UCSD-AML1 (cell line): Measurements from ENCODE around the gene GASK1A.

Source experiments
- DNase-seq: peaks from one replicate; lab custom pipeline; 2025; ENCODE audit not compliant: unreplicated experiment; lab: John Stamatoyannopoulos, UW

The GASK1A gene

DNA sequence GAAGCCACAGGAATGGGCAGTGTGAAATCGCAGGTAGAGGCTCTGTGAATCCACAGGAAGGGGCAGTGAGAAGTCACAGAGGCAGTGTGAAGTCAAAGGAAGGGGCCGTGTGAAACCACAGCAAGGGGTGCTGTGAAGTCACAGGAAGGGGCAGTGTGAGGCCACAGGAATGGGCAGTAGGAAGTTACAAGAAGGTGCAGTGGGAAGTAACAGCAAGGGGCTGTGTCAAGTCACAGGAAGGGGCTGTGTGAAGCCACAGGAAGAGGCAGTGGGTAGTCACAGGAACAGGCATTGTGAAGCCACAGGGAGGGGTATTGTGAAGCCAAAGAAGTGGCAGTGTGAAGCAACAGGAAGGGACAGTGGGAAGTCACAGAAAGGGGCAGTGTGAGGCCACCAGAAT is 34.1 kb downstream of the GASK1A start:
- DNase-seq, result no peak

DNA sequence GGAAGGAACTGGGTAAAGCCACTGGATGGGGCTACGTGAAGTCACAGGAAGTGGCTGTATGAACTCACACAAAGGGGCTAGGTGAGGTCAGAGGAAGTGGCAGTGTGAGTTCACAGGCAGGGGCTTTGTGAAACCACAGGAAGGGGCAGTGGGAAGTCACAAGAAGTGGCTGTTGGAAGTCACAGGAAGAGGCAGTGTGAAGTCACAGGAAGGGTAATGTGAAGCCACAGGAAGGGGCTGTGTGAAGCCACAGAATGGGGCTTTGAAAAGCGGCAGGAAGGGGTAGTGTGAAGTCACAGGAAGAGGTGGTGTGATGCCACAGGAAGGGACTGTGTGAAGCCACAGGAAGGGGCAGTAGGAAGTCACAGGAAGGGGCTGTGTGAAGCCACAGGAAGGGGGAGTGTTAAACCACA is 34.6 kb downstream of the GASK1A start:
- DNase-seq, result no peak

DNA sequence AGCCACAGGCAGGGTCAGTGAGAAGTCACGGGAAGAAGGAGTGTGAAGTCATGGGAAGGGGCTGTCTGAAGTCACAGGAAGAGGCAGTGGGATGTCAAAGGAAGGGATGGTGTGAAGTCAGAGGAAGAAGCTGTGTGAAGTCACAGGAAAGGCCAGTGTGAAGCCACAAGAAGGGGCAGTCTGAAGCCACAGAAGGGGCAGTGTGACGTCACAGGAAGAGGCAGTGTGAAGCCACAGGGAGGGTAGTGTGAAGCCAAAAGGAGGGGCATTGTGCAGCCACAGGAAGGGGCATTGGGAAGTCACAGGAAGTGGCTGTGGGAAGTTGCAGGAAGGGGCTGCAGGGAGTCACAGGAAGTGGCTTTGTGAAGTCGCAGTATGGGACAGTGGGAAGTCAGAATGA is 35.1 kb downstream of the GASK1A start:
- no peak for DNase-seq

DNA sequence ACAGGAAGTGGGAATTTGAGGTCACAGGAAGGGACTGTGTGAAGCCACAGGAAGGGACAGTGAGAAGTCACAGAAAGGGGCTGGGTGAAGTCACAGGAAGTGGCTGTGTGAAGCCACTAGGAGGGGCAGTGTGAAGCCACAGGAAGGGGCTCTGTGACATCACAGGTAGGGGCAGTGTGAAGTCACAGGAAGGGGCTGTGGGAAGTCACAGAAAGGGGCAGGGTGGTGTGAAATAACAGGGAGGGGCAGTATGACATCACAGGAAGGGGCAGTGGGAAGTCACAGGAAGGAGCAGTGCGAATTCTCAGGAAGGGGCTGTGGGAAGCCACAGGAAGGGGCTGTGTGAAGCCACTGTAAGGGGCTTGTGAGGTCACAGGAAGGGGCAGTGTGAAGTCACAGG is 35.8 kb downstream of the GASK1A start:
- DNase-seq, result no peak

DNA sequence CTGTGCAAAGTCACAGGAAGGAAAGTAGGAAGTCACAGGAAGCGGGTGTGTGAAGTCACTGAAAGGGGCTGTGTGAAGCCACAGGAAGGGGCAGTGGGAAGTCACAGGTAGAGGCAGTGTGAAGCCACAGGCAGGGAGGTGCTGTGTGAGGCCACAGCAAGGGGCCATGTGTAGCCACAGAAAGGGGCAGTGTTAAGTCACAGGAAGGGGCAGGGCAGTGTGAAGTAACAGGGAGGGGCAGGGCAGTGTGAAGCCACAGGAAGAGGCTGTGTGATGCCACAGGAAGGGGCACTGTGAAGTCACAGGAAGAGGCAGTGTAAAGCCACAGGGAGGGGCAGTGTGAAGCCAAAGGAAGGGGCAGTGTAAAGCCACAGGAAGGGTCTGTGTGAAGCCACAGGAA is 36.5 kb downstream of the GASK1A start:
- no peak for DNase-seq

DNA sequence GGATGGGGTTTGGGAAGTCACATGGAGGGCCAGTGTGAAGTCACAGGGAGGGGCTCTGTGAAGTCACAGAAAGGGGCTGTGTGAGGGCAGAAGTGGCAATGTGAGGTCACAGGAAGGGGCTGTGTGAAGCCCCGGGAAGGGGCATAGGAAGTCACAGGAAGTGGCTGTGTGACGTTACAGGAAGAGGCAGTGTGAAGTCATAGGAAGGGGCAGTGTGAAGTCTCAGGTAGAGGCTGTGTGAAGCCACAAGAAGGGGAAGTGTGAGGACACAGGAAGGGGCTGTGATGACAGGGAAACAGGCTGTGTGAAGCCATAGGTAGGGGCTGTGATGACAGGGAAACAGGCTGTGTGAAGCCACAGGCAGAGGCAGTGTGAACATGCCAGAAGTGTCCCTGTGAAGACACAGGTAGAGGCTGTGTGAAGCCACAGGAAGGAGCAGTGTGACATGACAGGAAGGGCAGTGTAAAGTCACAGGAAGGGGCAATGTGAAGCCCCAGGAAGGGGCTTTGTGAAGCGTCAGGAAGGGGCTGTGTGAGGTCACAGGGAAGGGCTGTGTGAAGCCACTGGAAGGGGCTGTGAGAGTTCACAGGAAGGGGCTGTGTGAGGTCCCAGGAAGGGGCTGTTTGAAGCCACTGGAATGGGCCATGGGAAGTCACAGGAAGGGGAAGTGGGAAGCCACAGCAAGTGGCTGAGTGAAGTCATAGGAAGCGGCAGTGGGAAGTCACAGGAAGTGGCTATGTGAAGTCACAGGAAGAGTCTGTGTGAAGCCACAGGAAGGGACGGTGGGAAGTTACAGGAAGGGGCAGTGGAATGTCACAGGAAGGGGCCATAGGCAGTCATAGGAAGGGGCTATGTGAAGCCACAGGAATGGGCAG is 37.1 kb downstream of the GASK1A start:
- DNase-seq, result no peak

DNA sequence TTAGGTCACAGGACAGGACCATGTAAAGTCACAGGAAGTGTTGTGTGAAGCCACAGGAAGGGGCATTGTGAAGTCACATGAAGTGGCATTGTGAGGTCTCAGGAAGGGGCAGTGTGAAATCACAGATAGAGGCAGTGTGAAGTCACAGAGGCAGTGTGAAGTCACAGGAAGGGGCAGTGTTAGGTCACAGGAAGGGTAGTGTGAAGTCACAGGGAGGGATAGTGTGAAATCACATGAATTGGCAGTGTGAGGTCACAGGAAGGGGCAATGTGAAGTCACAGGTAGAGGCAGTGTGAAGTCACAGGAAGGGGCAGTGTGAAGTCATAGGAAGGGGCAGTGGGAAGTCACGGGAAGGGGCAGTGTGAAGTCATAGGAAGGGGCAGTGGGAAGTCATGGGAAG is 37.9 kb downstream of the GASK1A start:
- DNase-seq, result no peak

DNA sequence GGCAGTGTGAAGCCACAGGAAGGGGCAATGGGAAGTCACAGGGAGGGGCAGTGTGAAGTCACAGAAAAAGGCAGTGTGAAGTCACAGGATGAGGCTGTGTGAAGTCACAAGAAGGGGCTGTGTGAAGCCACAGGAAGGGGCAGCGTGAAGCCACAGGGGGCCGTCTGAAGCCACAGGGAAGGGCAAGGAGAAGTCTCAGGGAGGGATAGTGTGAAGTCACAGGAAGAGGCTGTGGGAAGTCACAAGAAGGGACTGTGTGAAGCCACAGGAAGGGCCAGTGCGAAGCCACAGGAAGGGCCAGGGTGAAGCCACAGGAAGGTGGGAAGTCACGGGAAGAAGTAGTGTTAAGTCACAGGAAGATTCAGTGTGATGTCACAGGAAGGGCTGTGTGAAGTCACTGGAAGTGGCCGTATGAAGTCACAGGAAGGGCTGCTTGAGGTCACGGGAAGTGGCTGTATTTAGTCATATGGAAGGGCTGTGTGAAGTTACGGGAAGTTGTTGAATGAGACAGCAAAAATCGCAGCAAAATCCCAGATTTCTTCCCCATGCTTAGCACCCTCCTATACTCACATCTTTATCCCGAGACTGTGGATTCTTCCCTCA is 38.6 kb downstream of the GASK1A start:
- no peak for DNase-seq

DNA sequence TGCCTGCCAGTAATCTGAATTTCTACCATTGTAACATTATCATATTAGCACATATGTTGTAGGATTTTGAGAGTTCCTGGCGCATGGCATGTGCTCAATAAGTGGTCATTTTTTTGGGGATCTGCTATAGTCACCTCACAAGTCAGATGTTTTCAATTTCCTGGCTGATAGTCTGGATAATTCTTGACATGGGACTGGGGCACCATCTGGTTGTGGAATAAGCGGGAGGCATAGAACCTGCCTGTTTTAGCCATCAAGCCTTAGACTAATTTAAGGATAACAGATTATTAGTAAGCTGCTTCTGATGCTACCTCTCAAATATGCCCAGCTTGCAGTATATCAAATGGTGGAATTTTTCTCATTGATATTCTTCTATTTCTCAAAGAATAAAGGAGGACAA is 39.1 kb downstream of the GASK1A start:
- DNase-seq, result no peak

DNA sequence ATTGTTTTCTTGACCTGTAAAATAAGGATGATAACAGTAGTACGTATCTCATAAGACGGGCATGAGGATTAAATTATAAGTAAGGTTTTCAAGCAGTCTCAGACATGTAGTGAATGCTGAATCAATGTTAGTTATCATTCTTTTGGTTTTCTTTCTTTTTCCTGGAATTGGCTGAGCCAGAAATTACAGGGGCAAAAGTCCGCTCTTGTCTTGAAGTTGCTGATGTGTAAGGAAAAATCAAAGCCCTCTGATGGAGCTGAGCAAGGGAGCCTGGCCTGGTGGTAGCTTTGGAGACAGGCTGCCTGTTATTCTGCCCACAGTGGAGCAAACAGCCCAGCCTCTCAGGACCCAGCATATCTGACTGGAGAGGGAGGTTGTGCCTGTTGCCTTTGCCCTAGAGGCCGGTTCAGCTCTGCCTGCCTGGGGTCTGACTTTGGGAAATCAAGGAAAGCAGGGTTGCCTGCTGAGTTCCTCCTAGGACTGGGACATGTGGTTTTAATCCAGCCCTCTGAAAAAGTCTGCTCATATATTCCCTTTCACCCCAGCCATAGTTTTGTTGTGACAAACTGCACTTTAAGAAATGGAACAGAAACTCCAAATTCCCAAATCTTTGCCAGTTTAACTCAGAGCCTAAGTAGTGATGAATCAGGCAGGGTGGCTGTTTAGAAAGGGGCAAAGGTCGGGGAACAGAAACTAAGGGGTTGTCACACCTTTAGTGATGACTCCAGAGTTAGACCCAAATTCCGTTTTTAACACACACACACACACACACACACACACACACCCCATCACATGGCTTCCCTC is 40.1 kb downstream of the GASK1A start:
- DNase-seq, result no peak

DNA sequence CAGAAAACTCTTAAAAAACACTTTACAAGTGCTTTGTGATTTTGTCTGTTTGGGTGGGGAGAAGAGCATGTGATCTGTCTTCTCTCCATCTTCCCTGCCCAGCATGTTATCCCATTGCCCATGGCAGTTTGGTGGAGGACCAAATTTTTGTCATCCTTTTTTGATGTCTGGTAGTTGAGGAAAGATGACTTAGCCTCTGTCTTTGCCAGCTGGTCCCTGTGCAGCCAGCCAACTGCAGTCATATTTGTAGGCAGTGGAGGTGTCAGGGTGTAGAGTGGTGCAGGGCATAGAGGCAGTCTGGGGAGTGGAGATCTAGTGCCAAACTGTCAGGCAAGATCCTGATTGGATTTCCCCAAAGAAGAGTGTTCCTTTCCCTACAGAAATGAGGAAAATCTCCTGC is 40.7 kb downstream of the GASK1A start:
- DNase-seq, result no peak

DNA sequence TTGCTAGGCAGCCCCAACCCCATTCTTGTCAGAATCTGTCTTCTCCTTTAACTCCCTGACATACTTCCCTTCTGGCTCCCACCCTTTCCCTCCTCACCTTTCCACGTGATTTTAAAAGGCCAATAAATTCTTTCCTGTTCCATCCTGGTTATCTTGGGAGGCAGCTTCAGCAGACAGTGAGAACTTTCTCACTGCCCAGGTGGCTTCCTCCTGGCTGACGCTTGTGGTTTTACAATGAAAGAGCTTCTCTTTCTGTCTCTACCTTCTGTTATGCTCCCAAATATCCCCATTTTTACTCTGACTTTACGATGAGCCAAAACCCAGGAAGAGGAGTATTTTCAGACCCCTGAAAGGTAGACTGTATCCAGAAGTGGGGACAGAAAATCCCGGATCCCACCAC is 42.1 kb downstream of the GASK1A start:
- DNase-seq, result no peak

DNA sequence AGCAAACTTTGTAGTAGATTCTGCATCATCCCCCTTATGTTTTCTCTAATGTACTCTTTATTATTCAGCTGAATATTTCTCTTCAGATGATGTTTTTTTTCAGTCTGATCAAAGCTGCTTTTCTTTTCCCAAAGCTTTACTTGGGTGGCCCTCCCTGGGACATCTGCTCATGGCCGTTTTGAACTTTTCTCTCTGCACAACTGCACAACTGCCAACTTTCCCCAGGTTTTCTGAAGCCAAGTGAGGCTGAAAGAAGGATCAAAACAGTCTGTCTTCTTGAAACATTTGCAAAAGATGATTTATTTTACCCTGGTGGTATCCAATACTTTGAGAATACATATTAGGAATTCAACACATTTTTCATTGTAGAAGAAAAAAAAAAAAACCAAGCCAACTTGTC is 43.0 kb downstream of the GASK1A start:
- no peak for DNase-seq

DNA sequence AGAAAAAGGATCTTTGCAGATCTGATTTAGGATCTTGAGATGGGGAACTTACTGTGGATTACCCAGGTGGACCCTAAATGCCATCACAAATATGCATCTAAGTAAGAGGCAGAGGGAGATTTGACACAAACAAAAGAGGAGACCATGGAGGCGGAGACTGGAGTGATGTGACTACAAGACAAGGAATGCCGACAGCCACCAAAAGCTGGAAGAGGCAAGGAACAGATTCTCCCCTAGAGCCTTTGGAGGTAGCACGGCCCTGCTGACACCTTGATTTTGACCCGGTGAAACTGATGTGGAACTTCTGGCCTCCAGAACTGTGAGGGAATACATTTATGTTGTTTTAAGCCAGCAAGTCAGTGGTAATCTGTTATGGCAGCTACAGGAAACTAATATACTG is 44.0 kb downstream of the GASK1A start:
- no peak for DNase-seq

DNA sequence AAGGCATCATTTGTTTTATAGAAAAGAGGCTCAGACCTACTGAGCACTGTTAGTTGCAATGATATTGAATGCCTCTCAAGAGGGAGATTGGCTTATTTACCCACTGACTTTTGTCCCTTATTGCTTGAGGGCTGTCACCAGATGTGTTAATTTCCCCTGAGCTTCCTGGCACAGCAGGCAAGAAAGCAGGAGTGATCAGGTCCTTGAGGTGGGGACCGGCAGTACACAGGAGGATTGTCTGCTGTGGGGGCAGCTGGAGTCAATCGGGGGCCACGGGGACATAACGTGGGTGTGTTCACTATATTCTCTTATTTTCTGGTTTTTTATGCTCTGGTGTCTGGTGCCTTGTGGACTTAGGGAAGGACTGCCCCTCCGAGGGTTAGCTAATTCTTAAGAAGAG is 44.6 kb downstream of the GASK1A start:
- DNase-seq, result no peak

DNA sequence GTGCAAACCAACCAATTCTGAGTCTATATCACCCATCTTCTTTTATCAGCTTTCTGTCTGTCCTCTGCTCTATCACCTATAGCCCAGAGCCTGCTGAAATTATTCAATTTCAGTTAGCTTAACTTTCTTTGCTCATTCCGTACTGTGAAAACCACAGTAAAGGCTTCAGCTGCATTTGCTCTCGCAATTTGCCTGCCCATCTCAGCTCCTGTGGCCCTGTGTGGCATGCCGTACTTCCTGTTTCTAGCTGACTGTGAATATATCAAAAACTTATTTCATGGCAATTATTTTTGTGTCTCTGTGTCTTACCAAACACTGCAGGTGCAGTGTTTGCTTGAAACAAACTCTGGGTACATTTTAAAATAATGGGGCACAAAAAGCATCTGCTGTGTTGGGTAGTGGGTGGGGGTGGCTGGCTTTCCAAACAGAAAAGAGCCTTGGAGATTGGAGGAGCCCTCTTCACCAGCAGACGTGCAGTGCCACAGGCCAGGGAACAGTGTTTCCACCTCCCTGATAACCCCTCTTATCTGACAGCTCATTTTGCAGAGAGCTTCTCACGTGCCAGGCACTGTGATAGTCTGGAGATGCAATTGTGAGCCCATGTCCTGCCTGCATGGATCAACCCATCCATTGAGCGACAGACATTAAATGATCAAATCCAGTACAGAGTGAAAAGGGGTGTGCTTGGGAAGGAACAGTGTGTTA is 45.2 kb downstream of the GASK1A start:
- no peak for DNase-seq

DNA sequence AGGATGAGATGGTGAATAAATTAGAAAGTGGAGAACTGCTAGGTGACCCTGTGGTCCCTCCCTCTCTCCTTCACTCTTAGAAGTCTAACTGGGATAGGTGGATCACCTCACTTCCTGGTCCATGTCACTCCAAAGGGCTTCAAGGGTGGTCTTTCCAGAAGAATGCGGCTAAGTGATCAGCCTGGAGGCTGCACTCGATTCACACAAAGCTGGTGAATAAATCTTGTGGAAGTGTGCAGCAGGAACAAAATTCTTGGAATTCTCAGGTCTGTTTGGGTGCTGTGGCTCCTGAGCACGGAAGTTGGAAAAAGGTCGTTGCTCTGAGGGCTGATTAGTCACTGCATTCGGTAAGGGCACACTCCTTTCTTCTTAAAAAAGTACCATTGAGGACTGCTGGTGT is 46.3 kb downstream of the GASK1A start:
- DNase-seq, result no peak

DNA sequence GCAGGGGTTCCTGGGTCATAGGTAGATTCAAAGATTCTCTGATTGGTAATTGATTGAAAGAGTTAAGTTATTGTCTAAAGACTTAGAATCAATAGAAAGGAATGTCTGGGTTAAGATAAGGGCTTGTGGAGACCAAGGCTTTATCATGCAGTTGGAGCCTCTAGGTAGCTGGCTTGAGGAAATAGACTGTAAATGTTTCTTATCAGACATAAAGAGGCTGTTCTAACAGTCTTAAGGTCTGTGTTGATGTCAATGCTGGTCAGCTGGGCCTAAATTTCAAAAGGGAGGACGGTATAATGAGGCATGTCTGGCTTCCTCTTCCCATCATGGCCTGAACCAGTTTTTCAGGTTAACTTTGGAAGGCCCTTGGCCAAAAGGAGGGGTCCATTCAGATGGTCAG is 48.9 kb downstream of the GASK1A start:
- no peak for DNase-seq

DNA sequence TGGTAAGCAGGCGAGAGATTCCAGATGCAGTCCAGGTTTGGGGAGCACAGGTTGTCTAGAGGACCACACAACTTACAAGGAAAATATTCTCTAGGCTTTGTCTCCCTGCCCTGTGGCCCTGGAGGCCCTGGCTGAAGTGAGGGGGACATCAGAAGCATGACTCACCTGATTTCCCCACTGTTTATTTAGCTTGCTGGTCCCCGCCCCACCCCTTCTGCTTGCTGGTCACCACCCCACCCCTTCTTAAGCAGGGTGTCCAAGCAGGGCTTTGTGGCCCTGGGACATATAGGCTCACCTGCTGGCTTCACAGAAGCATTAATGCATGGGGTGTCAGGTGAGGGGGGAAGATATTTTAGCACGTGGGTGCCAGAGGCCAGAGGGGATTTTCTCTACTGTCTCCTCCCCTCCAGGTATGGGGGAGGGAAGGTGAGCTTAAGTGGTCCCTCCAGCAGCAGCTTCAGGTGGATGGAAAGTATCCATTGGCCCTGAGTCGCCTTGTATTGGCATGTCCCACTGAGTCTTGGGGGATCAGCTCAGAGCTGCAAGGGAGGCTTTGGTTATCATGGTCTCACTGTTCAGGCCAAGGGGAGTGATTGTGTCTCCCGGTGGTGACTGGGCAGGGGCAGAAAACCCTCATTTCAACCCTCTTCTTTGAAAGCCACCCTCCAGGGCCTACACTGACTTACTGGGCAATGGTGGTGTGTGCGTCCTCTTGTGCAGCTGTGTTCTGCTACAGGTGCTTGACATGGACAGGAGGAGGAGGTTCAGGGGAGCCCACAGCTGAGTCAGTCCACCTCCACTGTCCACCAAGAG is 49.8 kb downstream of the GASK1A start:
- no peak for DNase-seq

DNA sequence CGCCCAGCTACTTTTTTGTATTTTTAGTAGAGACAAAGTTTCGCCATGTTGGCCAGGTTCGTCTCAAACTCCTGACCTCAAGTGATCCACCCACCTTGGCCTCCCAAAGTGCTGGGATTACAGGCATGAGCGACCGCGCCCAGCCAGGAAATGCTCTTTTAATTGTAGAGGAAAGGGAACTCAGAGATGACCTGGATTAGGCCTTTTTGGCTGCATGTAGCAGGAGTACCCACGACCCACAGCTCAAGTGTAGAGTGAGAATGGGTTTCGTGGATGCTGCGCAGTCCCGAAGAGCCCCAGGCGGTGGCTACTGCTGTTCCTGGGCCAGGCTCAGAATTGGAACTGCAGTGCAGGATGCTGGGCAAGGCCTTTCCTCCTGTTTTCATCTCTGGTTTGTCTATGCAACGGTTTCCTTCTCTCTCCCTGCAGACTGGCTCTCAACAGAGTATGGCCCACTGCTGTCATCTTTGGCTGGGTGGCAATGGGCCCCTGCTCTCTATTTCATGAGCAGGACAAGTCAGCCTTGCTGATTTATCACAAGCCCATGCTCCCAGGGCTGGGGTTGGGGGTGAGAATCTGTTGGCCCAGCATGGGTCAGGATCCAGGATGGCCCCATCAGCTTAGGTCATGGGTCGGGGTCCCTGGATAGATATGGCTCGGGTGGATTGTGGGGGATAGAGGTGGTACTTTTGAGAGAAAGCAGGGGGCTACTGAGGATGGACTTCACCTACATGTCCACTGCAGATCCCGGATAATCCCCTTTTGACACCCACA is 51.2 kb downstream of the GASK1A start:
- no peak for DNase-seq
